HG03280 (cell line): ENCODE data around the gene ASPSCR1.
"Not testable (repeated sequence)": the region's sequence is repeated elsewhere in the genome, so short reads cannot be mapped to it uniquely, and the experiment has no call there.

Experiments
- ATAC-seq: cut with Tn5 transposase; IDR thresholded peaks from one replicate; pipeline ENCODE4 v1.9.1; 2021; ENCODE audit warnings: mild to moderate bottlenecking, moderate library complexity; ENCODE audit not compliant: unreplicated experiment

ASPSCR1 gene

DNA sequence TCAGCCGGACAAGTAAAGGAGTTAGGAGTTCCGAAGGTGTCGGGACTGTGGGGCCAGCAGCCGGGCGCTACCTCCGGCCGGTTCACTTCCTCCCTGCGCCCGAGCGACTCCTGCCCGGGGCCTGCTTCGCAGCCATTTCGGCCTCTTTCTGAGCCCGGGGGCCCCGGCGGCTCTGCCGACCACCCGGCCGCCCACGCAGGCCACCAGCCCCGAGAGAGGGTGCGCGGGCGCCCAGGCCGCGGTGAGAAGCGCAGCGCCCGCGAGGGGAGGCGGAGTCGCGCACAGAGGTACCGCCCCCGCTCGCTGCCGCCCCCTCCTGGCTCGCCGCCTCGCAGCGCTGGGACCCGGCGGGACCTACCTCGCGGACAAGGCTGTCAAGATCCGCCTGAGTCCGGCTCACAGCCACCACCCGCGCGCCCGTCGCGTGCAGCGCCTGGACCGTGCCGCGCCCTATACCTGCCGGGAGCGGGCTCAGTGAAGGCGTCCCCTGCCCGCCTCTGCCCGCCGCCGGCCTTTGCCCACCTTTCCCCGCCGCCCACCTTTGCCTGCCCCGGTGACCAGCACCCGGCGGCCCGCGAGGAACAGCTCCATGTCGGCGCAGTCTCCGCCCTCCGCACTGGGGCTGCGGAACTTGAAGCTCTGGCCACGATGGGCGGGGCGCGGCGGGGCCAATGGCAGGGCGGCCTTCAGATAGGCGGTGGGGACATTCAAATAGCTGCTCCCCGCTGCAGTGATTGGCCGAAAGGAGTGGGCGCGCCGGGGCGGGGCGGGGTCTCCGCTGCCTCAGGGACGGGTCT, 59.9 kb downstream of the ASPSCR1 start, which contains the start of gene DCXR:
Gene DCXR (minus strand): TSS at position 606 of the 797 bp plus-strand sequence. CDS start 15 bp downstream, at position 591.
- ATAC-seq: peak; percentile 90

- ATAC-seq: no peak
These were observed 60.4 kb downstream of the ASPSCR1 start for GRCh38 chr17:82037889-82038195.

- ATAC-seq: not testable (repeated sequence)
These were observed 61.5 kb downstream of the ASPSCR1 start for GRCh38 chr17:82038796-82039409.

- ATAC-seq: no peak
These were observed 62.4 kb downstream of the ASPSCR1 start for GRCh38 chr17:82039695-82040299.

DNA sequence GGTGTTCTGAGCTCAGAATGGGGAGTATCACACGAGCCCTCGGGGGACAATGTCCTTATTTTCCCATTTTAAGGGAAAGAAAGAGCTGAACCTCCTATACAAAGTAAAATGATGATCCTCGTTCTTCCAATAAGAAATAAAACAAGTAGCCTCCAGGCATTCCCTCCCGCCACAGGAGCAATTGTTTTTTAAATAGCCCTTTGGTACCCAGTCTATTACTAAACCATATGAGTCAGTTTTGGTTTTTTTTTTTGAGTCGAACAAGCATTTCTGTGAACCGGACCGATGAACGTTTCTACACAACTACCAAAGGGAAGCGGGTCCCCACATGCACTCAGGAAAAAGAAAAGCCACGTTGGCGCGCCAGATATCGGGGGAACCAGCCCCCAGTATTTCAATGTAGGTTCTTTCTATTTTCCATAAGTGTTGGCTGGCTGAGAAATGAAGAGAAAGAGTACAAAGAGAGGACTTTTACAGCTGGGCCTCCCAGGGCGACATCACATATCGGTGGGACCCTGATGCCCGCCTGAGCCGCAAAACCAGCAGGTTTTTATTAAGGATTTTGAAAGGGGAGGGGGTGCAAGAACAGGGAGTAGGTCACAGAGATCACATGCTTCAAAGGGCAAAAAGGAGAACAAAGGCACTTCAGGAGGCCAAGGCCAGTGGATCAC, 63.9 kb downstream of the ASPSCR1 start:
- ATAC-seq: no peak

DNA sequence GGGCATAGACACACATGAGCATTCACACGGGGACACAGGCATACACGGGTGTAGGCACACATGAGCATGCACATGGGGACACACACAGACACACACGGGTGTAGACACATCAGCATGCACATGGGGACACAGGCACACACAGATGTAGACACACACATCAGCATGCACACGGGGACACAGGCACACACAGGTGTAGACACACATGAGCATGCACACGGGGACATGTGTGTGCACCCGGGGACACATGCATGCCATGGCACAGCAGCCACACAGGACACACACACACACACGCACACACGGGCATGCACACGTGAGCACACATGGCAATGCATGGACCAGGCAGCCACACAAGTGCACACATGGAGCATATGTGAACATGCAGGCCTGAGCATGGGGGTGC, 65.2 kb downstream of the ASPSCR1 start:
- no peak for ATAC-seq

GRCh38 chr17:82043507-82043906, 66.1 kb downstream of the ASPSCR1 start:
- ATAC-seq: no peak

DNA sequence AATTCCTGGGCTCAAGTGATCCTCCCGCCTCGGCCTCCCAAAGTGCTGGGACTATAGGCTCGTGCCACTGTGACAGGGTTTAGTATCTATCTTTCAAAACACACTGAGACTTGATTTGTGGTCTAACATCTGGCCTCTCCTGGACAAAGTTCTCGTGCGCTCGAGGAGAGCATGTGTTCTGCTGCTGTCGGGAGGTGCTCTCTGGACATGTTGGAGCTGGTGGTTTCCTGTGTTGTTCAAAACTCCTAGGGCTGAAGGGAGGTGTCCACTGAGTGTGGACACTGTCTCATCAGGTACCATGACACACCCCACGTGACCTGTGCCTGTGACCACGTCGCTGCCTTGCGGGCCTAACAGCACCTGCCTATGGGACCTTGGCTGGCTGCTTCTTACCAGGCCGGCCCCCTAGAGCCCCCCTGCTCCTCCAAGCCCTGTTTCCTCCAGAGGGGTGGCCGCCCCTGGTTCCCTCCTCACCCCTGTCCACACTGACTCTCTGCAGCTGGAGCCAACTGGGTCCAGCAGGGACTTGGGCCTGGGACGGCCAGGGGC, 68.6 kb downstream of the ASPSCR1 start:
- no peak for ATAC-seq

DNA sequence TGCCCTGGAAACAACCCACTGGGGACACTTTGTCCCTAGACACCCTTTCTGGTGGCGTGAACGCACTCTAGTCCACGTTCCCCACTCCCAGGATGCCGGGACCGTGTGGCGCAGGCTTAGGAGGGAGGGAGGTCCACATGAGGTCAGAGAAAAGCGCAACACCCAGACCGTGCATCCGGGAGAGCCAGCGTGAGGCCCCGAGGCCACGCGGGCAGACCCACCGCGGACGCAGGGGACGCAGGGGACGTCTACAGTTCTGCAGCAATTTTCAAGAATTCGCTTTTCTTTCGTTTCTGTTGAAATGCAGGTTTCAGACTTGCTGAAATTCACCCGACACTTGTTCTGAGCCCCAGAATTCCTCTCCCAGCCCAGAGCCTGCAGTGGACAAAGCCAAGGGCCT, 69.5 kb downstream of the ASPSCR1 start:
- no peak for ATAC-seq

DNA sequence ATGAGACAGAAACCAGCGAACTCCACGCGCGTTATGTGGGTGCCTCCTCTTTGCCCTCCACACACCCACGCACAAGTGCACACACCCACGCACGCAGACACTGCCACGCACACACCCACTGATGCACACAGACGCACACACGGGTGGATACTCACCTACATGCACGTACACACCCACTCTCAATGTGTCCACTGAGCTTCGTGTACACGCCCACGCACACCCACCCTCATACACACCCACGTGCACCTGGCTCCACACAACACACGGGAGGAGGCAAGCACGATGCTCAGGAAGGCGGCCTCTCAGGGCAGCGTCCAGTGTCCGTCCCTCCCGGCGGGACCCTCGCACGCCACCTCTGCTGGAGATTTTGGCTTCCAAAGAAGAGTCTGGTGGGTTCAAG, 70.0 kb downstream of the ASPSCR1 start:
- no peak for ATAC-seq

- no peak for ATAC-seq
These were observed 70.6 kb downstream of the ASPSCR1 start for GRCh38 chr17:82047914-82048570.

DNA sequence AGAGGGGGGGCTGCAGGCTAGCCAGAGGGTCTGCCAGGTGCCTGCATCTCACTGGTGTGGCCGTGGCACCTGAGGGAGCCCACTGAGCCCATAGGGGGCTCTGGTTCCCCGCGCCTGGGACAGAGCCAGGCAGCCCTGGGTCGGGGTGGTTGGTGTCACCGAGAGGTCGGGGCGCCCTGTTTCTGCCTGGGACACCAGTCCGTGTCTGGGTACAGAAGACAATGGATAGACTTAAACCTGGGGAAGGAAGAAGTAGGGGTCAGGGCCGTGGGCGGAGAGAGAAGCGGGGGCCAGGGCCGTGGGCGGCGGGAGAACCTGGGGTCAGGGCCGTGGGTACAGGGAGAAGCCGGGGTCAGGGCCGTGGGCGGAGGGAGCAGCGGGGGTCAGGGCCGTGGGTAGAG, 71.1 kb downstream of the ASPSCR1 start:
- ATAC-seq: no peak

DNA sequence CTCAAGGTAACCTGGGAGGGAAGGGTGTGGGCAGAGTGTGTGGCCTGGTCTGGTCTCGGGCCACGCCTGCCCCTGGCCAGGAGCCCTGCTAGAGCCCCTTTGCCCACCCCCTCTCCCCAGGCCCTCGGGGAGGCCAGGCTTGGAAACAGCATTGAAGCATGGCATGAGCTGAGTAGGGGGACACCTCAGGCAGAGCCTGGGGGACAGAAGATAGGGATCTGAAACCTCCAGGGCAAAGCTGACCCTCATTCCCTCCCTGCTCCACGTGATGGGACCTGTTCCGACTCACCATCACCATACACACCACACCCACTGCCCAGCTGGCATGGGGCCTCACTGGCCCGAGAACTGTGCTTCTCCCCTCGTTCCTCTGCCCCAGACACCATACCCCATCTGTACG, 71.7 kb downstream of the ASPSCR1 start:
- ATAC-seq: no peak

GRCh38 chr17:82049521-82049971, 72.1 kb downstream of the ASPSCR1 start:
- ATAC-seq: no peak

DNA sequence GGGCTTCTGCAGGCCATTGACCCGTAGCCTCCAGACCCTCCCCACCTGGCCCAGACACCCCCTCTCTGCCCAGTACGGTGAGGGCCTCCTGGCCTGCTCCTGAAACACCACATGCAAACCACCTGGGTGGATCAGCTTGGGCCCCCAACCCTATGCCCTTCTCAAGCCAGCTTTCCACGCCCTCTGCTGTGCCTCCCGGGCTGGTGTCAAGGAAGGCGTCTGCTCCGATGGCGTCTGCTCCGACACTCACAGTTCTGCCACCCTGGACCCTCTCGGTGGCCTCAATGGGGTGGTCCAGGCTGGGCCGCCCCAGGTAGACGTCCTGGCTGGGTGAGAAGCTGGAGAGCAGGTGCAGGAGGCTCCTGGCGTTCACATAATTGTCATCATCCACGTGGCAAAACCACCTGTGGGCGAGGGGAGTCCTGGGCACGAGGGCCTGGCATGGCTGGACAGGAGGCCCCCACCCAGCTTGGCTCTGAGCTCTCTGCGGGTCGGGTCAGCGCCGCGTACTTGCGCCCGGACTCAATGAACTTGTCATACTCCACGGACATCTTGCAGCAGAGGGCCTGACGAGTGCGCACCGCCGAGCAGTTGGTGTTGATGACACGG, 72.8 kb downstream of the ASPSCR1 start:
- no peak for ATAC-seq

GRCh38 chr17:82050761-82051641, 73.6 kb downstream of the ASPSCR1 start:
- no peak for ATAC-seq

DNA sequence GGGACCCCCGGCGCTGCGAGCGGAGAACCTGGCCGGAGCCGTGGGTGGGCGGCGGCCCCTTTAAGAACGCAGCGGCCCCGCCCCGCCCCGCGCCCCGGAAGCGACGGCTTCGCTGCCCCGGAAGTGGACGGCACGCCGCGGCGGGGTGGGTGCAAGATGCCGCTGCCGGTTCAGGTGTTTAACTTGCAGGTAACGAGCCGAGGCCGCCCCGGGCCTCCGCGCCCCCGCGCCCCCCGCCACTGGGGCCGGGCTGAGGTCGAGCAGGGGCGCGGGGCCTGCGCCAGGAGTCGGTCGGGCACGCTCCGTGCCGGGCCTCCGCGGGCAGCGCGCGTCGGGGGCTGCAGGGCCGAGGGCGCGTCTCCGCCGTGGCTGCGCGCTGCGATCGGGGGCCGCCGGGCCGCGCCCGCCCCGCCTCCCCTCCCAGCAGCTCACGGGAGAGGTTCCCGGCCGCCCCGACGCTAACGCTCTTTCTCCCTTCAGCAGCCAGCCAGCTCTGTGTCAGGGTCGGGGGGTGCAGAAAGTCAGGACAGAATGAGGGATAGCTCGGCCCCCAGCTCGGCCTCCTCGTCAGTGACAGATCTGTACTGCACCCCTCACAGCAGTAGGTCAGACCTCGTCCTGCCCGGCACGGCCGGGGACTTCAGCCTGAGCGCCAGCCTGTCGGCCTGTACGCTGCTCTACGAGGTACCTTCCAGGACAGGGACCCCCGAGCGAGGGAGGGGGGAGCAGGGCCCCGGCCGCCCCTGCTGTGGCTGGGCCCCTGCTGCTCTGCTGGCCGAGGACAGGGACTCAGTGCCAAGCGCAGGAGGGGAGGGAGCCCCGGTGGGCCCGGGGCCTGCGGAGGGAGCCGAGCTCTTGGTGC, 74.6 kb downstream of the ASPSCR1 start, which contains the start of the genes GPS1 and RFNG:
Gene GPS1 (plus strand): TSS at position 123 of the 862 bp plus-strand sequence. CDS start 34 bp downstream, at position 157.
Gene RFNG (minus strand): TSS at position 36 of the 862 bp plus-strand sequence. CDS start 45 bp downstream, outside the sequence.
- ATAC-seq: peak; percentile 65

DNA sequence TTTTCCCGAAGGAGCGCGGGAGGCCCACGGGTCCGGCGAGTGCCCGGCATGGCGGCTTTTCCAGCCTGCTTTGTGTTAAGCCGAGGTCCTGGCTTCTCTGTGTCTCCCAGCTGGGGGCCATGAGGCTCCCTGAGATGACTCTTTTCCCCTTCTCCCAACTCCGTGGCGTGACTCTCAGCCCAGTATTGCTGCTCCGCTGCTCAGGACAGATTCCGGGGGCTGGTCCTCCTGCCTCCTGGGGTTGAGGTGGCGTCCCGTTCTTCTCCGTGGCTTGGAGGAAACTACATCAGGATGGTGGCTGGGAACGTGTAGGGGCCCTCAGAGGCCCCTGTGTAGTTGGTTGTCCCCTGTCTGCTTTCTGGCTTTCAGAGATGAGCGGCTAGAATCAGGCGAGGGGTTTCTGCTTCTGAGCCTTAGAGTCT, 75.2 kb downstream of the ASPSCR1 start:
- ATAC-seq: no peak
